ENCODE results near the gene MAPK4. TPM values are rescaled to one million over a fixed set of nuclear protein-coding genes. Genes with fewer than 3 reads are reported as not detected.

The MAPK4 gene
- total RNA-seq, 1 donor from 2014 or later: 5.7 TPM

GRCh38 chr18:50665519-50665918 is 105.6 kb downstream of the MAPK4 start:
- no peak overlapping the region for H3K27ac ChIP-seq (ENCODE audit: low read depth, low read length)
- peaks cover 21 to 35% (median 31%) of the 10 kb centered on the region in 3 donors for H3K4me1 ChIP-seq (ENCODE audit: control insufficient read depth in 3 of 3, insufficient read depth in 3 of 3, low read length in 3 of 3)

GRCh38 chr18:50666536-50666935 is 106.6 kb downstream of the MAPK4 start:
- H3K4me1 ChIP-seq (ENCODE audit: control insufficient read depth in 3 of 3, insufficient read depth in 3 of 3, low read length in 3 of 3): peaks cover 21 to 35% (median 31%) of the 10 kb centered on the region in 3 donors
- no peak overlapping the region for H3K9ac ChIP-seq (ENCODE audit: low read depth in 1 of 3, low read length in 3 of 3)
- H3K4me3 ChIP-seq (ENCODE audit: low read length in 3 of 3): no peak overlapping the region
- no peak overlapping the region for H3K27ac ChIP-seq (ENCODE audit: low read depth, low read length)
- H3K36me3 ChIP-seq (ENCODE audit: control insufficient read depth in 3 of 3, insufficient read depth in 3 of 3, low read length in 3 of 3): no peaks in the 10 kb centered on the region
- no peaks in the 10 kb centered on the region for H3K27me3 ChIP-seq (ENCODE audit: control insufficient read depth in 3 of 3, insufficient read depth in 3 of 3, low read length in 3 of 3)
- H3K9me3 ChIP-seq (ENCODE audit: control insufficient read depth in 3 of 3, low read length in 3 of 3): peaks cover 0 to 5% (median 0%) of the 10 kb centered on the region in 3 donors

More at GRCh38 chr18:50665519-50665918, 105.6 kb downstream of the MAPK4 start:
- no peak overlapping the region for H3K4me3 ChIP-seq (ENCODE audit: low read length in 3 of 3)
- H3K9ac ChIP-seq (ENCODE audit: low read depth in 1 of 3, low read length in 3 of 3): no peak overlapping the region
- H3K27me3 ChIP-seq (ENCODE audit: control insufficient read depth in 3 of 3, insufficient read depth in 3 of 3, low read length in 3 of 3): no peaks in the 10 kb centered on the region
- H3K9me3 ChIP-seq (ENCODE audit: control insufficient read depth in 3 of 3, low read length in 3 of 3): peaks cover 0 to 5% (median 0%) of the 10 kb centered on the region in 3 donors
- no peaks in the 10 kb centered on the region for H3K36me3 ChIP-seq (ENCODE audit: control insufficient read depth in 3 of 3, insufficient read depth in 3 of 3, low read length in 3 of 3)

- Histone ChIP-seq H3K27me3 (ENCODE audit: control insufficient read depth in 3 of 3, insufficient read depth in 3 of 3, low read length in 3 of 3) (no peaks in the 10 kb centered on the region), H3K4me3 (ENCODE audit: low read length in 3 of 3) (no peak overlapping the region), H3K9me3 (ENCODE audit: control insufficient read depth in 3 of 3, low read length in 3 of 3) (no peaks in the 10 kb centered on the region), H3K4me1 (ENCODE audit: control insufficient read depth in 3 of 3, insufficient read depth in 3 of 3, low read length in 3 of 3) (peaks cover 0 to 3% (median under 1%) of the 10 kb centered on the region in 3 donors), H3K36me3 (ENCODE audit: control insufficient read depth in 3 of 3, insufficient read depth in 3 of 3, low read length in 3 of 3) (no peaks in the 10 kb centered on the region), H3K27ac (ENCODE audit: low read depth, low read length) (no peak overlapping the region), H3K9ac (ENCODE audit: low read depth in 1 of 3, low read length in 3 of 3) (no peak overlapping the region)
These were observed 111.5 kb downstream of the MAPK4 start for GRCh38 chr18:50671376-50671775.

DNA sequence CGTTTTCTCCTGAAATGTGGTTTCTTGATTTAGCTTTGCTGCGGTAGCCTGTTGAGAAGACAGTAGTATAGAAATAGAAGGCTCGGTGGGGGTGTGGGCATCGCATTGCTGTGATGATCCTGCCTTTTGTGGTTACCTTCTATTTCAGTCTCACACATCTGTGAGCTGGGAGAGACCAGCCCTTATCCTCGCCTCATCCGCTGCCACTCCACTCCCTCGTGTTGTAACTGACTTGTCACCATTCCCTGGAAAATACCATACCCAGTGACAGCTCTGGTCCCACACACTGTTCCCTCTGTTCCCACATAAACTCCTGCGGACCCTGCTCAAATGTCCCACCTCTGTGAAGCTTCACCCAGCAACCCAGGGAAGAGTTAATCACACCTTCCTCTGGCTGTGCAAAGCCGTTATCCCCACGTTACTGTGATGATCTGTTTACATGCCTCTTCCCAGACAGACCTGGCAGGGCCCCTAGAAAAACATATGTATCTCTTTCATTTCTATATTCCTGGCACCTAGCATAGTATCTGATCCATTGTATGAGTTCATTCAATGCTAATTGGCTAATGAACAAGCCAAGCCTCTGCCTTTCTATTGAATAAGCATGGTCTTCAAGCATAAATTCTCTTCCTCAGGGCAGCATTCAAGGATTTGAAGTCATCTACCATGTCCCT is 114.6 kb downstream of the MAPK4 start:
- no peak overlapping the region for H3K27ac ChIP-seq (ENCODE audit: low read depth, low read length)
- H3K4me1 ChIP-seq (ENCODE audit: control insufficient read depth in 3 of 3, insufficient read depth in 3 of 3, low read length in 3 of 3): peaks cover 0 to 3% (median 0%) of the 10 kb centered on the region in 3 donors
- no peaks in the 10 kb centered on the region for H3K27me3 ChIP-seq (ENCODE audit: control insufficient read depth in 3 of 3, insufficient read depth in 3 of 3, low read length in 3 of 3)
- no peaks in the 10 kb centered on the region for H3K36me3 ChIP-seq (ENCODE audit: control insufficient read depth in 3 of 3, insufficient read depth in 3 of 3, low read length in 3 of 3)
- H3K9ac ChIP-seq (ENCODE audit: low read depth in 1 of 3, low read length in 3 of 3): no peak overlapping the region
- H3K4me3 ChIP-seq (ENCODE audit: low read length in 3 of 3): no peak overlapping the region
- no peaks in the 10 kb centered on the region for H3K9me3 ChIP-seq (ENCODE audit: control insufficient read depth in 3 of 3, low read length in 3 of 3)

DNA sequence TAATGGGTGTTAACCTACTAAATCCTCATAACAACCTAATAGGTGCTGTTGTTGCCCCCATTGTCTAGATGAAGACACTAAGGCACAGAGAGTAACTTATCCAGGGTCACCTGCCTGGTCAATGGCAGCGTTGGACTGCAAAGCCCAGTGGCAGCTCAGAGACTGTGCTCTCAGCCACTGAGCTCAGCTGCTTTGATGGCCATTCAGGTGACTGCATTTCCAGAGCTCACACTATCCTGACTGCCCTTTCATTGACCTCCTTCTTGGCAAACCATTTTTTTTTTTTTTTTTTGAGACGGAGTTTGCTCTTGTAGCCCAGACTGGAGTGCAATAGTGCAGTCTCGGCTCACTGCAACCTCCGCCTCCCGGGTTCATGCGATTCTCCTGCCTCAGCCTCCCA is 115.2 kb downstream of the MAPK4 start:
- Histone ChIP-seq H3K4me3 (ENCODE audit: low read length in 3 of 3) (no peak overlapping the region), H3K27ac (ENCODE audit: low read depth, low read length) (no peak overlapping the region)

GRCh38 chr18:50678651-50679050 is 118.8 kb downstream of the MAPK4 start:
- Histone ChIP-seq H3K4me1 (ENCODE audit: control insufficient read depth in 3 of 3, insufficient read depth in 3 of 3, low read length in 3 of 3) (peaks cover 0 to 3% (median 0%) of the 10 kb centered on the region in 3 donors), H3K36me3 (ENCODE audit: control insufficient read depth in 3 of 3, insufficient read depth in 3 of 3, low read length in 3 of 3) (no peaks in the 10 kb centered on the region), H3K27me3 (ENCODE audit: control insufficient read depth in 3 of 3, insufficient read depth in 3 of 3, low read length in 3 of 3) (no peaks in the 10 kb centered on the region), H3K27ac (ENCODE audit: low read depth, low read length) (no peak overlapping the region), H3K9ac (ENCODE audit: low read depth in 1 of 3, low read length in 3 of 3) (no peak overlapping the region), H3K4me3 (ENCODE audit: low read length in 3 of 3) (no peak overlapping the region), H3K9me3 (ENCODE audit: control insufficient read depth in 3 of 3, low read length in 3 of 3) (no peaks in the 10 kb centered on the region)

More for the DNA sequence above, 115.2 kb downstream of the MAPK4 start:
- Histone ChIP-seq H3K9ac (ENCODE audit: low read depth in 1 of 3, low read length in 3 of 3) (no peak overlapping the region), H3K9me3 (ENCODE audit: control insufficient read depth in 3 of 3, low read length in 3 of 3) (no peaks in the 10 kb centered on the region), H3K27me3 (ENCODE audit: control insufficient read depth in 3 of 3, insufficient read depth in 3 of 3, low read length in 3 of 3) (no peaks in the 10 kb centered on the region), H3K36me3 (ENCODE audit: control insufficient read depth in 3 of 3, insufficient read depth in 3 of 3, low read length in 3 of 3) (no peaks in the 10 kb centered on the region), H3K4me1 (ENCODE audit: control insufficient read depth in 3 of 3, insufficient read depth in 3 of 3, low read length in 3 of 3) (peaks cover 0 to 3% (median 0%) of the 10 kb centered on the region in 3 donors)

- Histone ChIP-seq H3K9me3 (ENCODE audit: control insufficient read depth in 3 of 3, low read length in 3 of 3) (no peaks in the 10 kb centered on the region), H3K4me1 (ENCODE audit: control insufficient read depth in 3 of 3, insufficient read depth in 3 of 3, low read length in 3 of 3) (peaks cover 0 to 3% (median 0%) of the 10 kb centered on the region in 3 donors), H3K27ac (ENCODE audit: low read depth, low read length) (no peak overlapping the region), H3K9ac (ENCODE audit: low read depth in 1 of 3, low read length in 3 of 3) (no peak overlapping the region), H3K36me3 (ENCODE audit: control insufficient read depth in 3 of 3, insufficient read depth in 3 of 3, low read length in 3 of 3) (no peaks in the 10 kb centered on the region), H3K27me3 (ENCODE audit: control insufficient read depth in 3 of 3, insufficient read depth in 3 of 3, low read length in 3 of 3) (no peaks in the 10 kb centered on the region), H3K4me3 (ENCODE audit: low read length in 3 of 3) (no peak overlapping the region)
These were observed 119.2 kb downstream of the MAPK4 start for GRCh38 chr18:50679056-50679455.

DNA sequence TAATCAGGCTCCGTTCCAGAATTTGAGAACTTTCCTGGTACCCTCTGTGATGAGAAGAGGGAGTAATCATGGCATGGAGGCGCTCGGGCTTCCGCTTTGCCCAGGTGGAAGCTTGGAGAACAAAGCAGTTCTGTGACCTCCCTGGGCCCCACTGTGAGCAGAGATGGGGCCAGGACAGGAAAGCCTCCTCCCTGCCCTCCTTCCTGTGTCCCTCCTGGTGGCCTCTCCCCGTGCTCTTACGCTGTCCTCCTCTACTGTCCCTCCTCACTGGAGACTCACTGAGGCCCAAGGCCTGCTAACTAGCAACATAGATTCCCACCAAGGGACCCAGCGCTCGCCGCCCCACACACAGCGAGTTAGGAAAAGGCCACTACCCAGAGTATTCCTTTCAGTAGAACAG is 119.8 kb downstream of the MAPK4 start:
- Histone ChIP-seq H3K36me3 (ENCODE audit: control insufficient read depth in 3 of 3, insufficient read depth in 3 of 3, low read length in 3 of 3) (no peaks in the 10 kb centered on the region), H3K4me3 (ENCODE audit: low read length in 3 of 3) (no peak overlapping the region), H3K4me1 (ENCODE audit: control insufficient read depth in 3 of 3, insufficient read depth in 3 of 3, low read length in 3 of 3) (no peaks in the 10 kb centered on the region), H3K27ac (ENCODE audit: low read depth, low read length) (no peak overlapping the region), H3K9ac (ENCODE audit: low read depth in 1 of 3, low read length in 3 of 3) (no peak overlapping the region), H3K27me3 (ENCODE audit: control insufficient read depth in 3 of 3, insufficient read depth in 3 of 3, low read length in 3 of 3) (no peaks in the 10 kb centered on the region), H3K9me3 (ENCODE audit: control insufficient read depth in 3 of 3, low read length in 3 of 3) (no peaks in the 10 kb centered on the region)

GRCh38 chr18:50680966-50681365 is 121.1 kb downstream of the MAPK4 start:
- no peak overlapping the region for H3K9ac ChIP-seq (ENCODE audit: low read depth in 1 of 3, low read length in 3 of 3)
- H3K9me3 ChIP-seq (ENCODE audit: control insufficient read depth in 3 of 3, low read length in 3 of 3): no peaks in the 10 kb centered on the region
- no peaks in the 10 kb centered on the region for H3K27me3 ChIP-seq (ENCODE audit: control insufficient read depth in 3 of 3, insufficient read depth in 3 of 3, low read length in 3 of 3)
- no peaks in the 10 kb centered on the region for H3K36me3 ChIP-seq (ENCODE audit: control insufficient read depth in 3 of 3, insufficient read depth in 3 of 3, low read length in 3 of 3)
- no peak overlapping the region for H3K4me3 ChIP-seq (ENCODE audit: low read length in 3 of 3)
- no peak overlapping the region for H3K27ac ChIP-seq (ENCODE audit: low read depth, low read length)
- H3K4me1 ChIP-seq (ENCODE audit: control insufficient read depth in 3 of 3, insufficient read depth in 3 of 3, low read length in 3 of 3): no peaks in the 10 kb centered on the region

DNA sequence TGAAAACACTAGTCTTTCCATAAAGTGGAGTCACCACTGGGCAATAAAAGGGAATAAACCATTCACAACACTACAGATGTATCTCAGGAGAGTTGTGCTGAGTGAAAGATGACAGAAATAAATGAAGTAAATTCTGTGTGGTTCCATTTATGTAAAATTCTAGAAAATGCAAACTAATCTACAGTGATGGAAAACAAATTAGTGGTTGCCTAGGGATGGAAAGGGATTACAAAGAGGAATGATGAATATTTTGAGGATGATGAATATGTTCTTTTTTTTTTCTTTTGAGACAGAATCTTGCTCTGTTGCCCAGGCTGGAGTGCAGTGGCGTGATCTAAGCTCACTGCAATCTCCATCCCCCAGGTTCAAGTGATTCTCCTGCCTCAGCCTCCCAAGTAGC is 123.0 kb downstream of the MAPK4 start:
- Histone ChIP-seq H3K36me3 (ENCODE audit: control insufficient read depth in 3 of 3, insufficient read depth in 3 of 3, low read length in 3 of 3) (no peaks in the 10 kb centered on the region), H3K9me3 (ENCODE audit: control insufficient read depth in 3 of 3, low read length in 3 of 3) (no peaks in the 10 kb centered on the region), H3K9ac (ENCODE audit: low read depth in 1 of 3, low read length in 3 of 3) (no peak overlapping the region), H3K4me3 (ENCODE audit: low read length in 3 of 3) (no peak overlapping the region), H3K27me3 (ENCODE audit: control insufficient read depth in 3 of 3, insufficient read depth in 3 of 3, low read length in 3 of 3) (no peaks in the 10 kb centered on the region), H3K4me1 (ENCODE audit: control insufficient read depth in 3 of 3, insufficient read depth in 3 of 3, low read length in 3 of 3) (no peaks in the 10 kb centered on the region), H3K27ac (ENCODE audit: low read depth, low read length) (no peak overlapping the region)

All from skeletal muscle tissue (tissue), 4 donors.